Measurements from ENCODE around the gene SCAF1. TPM values are rescaled to one million over a fixed set of nuclear protein-coding genes. Genes with fewer than 3 reads are reported as not detected.

The SCAF1 gene
- total and polyA plus RNA-seq, 2 experiments from 2014 or later = 19.7 to 53.7 TPM

DNA sequence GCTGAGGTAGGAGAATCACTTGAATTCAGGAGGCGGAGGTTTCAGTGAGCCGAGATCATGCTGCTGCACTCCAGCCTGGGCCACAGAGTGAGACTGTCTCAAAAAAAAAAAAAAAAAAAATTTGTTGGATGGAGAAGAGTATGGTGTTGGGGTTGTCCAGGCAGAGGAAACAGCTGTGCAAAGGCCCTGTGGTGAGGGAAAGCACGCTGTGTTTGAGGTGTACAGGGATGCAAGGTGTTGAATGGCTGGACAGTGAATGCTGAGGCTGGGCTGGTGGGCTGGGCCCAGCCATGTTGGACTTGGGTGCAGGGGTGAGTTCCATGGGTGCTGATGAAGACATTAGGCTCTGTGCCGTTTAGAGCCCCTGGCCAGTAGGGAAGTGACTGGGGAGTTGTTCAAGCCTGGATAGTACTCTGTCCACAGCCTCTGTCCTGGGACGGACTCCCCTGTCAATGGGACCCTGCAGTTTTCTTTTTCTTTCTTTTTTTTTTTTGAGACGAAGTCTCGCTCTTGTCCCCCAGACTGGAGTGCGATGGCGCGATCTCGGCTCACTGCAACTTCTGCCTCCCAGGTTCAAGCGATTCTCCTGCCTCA, 32.4 kb upstream of the SCAF1 start:
- Mint-ChIP-seq H3K9me3 (no peaks in the 10 kb centered on the region), H3K27me3 (ENCODE audit: insufficient read depth, low read depth, poor library complexity) (peaks cover 14% of the 10 kb centered on the region), H3K36me3 (ENCODE audit: low read depth) (peaks cover 72% of the 10 kb centered on the region), H3K4me1 (no peaks in the 10 kb centered on the region), H3K4me3 (no peak overlapping the region), H3K27ac (no peak overlapping the region)
- TF ChIP-seq, protein P1, sequence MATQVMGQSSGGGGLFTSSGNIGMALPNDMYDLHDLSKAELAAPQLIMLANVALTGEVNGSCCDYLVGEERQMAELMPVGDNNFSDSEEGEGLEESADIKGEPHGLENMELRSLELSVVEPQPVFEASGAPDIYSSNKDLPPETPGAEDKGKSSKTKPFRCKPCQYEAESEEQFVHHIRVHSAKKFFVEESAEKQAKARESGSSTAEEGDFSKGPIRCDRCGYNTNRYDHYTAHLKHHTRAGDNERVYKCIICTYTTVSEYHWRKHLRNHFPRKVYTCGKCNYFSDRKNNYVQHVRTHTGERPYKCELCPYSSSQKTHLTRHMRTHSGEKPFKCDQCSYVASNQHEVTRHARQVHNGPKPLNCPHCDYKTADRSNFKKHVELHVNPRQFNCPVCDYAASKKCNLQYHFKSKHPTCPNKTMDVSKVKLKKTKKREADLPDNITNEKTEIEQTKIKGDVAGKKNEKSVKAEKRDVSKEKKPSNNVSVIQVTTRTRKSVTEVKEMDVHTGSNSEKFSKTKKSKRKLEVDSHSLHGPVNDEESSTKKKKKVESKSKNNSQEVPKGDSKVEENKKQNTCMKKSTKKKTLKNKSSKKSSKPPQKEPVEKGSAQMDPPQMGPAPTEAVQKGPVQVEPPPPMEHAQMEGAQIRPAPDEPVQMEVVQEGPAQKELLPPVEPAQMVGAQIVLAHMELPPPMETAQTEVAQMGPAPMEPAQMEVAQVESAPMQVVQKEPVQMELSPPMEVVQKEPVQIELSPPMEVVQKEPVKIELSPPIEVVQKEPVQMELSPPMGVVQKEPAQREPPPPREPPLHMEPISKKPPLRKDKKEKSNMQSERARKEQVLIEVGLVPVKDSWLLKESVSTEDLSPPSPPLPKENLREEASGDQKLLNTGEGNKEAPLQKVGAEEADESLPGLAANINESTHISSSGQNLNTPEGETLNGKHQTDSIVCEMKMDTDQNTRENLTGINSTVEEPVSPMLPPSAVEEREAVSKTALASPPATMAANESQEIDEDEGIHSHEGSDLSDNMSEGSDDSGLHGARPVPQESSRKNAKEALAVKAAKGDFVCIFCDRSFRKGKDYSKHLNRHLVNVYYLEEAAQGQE (IDR thresholded peaks at IDR 0.05; ENCODE audit: unreplicated experiment) = no peak
- TF ChIP-seq JUNB (IDR thresholded peaks at IDR 0.05; ENCODE audit: unreplicated experiment) (no peak), EZH2 (IDR thresholded peaks at IDR 0.05; ENCODE audit: low read depth, unreplicated experiment) (no peak)
- Histone ChIP-seq H3K4me1 (ENCODE audit: insufficient read depth) (no peaks in the 10 kb centered on the region; the same call in 1 of the 2 replicates), H3K9me2 (ENCODE audit: insufficient read depth) (no peaks in the 10 kb centered on the region), H3K36me3 (ENCODE audit: insufficient read depth) (peaks cover 13% of the 10 kb centered on the region), H4K20me1 (replicated peaks; ENCODE audit: insufficient read depth) (peaks cover 49% of the 10 kb centered on the region), H3K27ac (ENCODE audit: low read depth) (no peak overlapping the region), H3K4me3 (no peak overlapping the region), H3K27me3 (ENCODE audit: insufficient read depth) (no peaks in the 10 kb centered on the region), H2AFZ (no peak overlapping the region), H3K4me2 (no peak overlapping the region), H3K79me2 (replicated peaks; ENCODE audit: insufficient read depth) (peaks cover 91% of the 10 kb centered on the region), H3F3A (replicated peaks; ENCODE audit: low read depth) (peaks cover 20% of the 10 kb centered on the region; the same call in 1 of the 2 replicates)
- ATAC-seq (no peak), DNase-seq (ENCODE audit: low spot score) (no peak)

DNA sequence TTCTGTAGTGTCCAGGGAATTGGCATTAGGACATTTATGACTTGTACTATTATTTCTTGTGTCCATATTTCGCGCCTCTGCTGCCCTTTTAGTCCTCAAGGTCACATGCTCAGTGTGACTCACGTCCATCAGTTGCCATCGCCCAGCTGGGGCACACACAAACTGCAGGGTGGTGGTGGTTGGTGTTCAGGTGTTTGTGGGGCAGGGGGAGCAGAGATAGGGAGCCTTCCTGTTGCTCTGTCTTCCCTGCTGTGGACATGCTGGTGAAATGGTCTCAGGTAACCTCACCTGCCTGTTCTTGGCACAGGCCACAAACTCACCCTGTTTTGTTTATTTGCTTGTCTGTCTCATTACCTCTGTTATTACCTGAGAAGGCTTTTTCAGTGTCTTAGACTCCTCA, 28.6 kb upstream of the SCAF1 start:
- Histone ChIP-seq H3K4me1 (ENCODE audit: insufficient read depth) (no peaks in the 10 kb centered on the region; the same call in 1 of the 2 replicates), H3K79me2 (replicated peaks; ENCODE audit: insufficient read depth) (peaks cover 60% of the 10 kb centered on the region), H3K36me3 (ENCODE audit: insufficient read depth) (peaks cover 13% of the 10 kb centered on the region), H2AFZ (no peak overlapping the region), H3K9me2 (ENCODE audit: insufficient read depth) (no peaks in the 10 kb centered on the region), H4K20me1 (replicated peaks; ENCODE audit: insufficient read depth) (peaks cover 46% of the 10 kb centered on the region), H3K27me3 (ENCODE audit: insufficient read depth) (no peaks in the 10 kb centered on the region), H3F3A (replicated peaks; ENCODE audit: low read depth) (peaks cover 19% of the 10 kb centered on the region), H3K27ac (ENCODE audit: low read depth) (no peak overlapping the region), H3K4me2 (no peak overlapping the region), H3K4me3 (no peak overlapping the region)
- H3K4me3 Mint-ChIP-seq = no peak overlapping the region
- no peaks in the 10 kb centered on the region for H3K4me1 Mint-ChIP-seq
- no peak overlapping the region for H3K27ac Mint-ChIP-seq
- H3K9me3 Mint-ChIP-seq = no peaks in the 10 kb centered on the region
- no peak for TF ChIP-seq EZH2phosphoT487 (IDR thresholded peaks at IDR 0.05; ENCODE audit: unreplicated experiment)
- peaks cover 8% of the 10 kb centered on the region for H3K27me3 Mint-ChIP-seq (ENCODE audit: insufficient read depth, low read depth, poor library complexity)
- H3K36me3 Mint-ChIP-seq (ENCODE audit: low read depth) = peaks cover 77% of the 10 kb centered on the region
- DNase-seq (ENCODE audit: low spot score) = no peak
- no peak for ATAC-seq

DNA sequence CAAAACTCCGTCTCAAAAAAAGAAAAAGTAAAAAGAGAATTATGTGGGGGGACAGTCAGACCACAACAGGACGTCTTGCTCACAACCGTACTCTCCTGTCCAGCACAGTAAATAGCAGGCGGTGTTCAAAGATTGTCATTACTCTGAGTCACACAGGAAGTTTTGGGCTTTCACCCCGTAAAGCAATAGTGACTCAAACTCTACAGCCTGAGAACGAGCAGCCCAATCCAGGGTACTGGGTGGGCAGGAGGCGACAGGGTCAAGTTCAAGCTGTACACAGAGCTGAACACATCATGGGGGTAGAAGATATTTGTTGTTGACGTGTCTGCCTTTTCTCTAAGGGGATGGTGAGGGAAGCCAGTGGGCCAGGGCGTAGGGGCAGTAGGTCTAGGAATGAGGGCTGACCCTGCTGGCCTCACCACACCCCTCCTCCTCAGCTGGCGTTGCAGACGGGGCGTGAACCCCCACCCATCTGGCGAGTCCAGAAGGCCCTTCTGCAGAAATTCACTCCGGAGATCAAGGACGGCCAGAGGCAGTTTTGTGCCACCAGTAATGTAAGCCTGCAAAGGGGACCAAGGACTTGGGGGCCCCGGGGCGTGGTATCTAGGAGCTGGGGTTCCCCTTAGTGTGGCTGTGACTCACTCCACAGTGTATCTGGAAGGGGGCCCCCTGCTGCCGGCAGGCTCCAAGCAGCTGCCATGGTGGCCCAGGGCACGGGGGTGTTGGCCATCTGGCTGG, 27.7 kb upstream of the SCAF1 start:
- Histone ChIP-seq H3K27me3 (ENCODE audit: insufficient read depth) (no peaks in the 10 kb centered on the region), H3K27ac (ENCODE audit: low read depth) (no peak overlapping the region), H4K20me1 (replicated peaks; ENCODE audit: insufficient read depth) (peaks cover 46% of the 10 kb centered on the region), H3F3A (replicated peaks; ENCODE audit: low read depth) (peaks cover 16% of the 10 kb centered on the region), H3K79me2 (replicated peaks; ENCODE audit: insufficient read depth) (peaks cover 51% of the 10 kb centered on the region), H3K36me3 (ENCODE audit: insufficient read depth) (peaks cover 17% of the 10 kb centered on the region), H2AFZ (no peak overlapping the region), H3K4me1 (ENCODE audit: insufficient read depth) (no peaks in the 10 kb centered on the region; the same call in 1 of the 2 replicates), H3K4me2 (no peak overlapping the region), H3K9me2 (ENCODE audit: insufficient read depth) (no peaks in the 10 kb centered on the region), H3K4me3 (no peak overlapping the region)
- no peak for DNase-seq (ENCODE audit: low spot score)
- H3K4me1 Mint-ChIP-seq = no peaks in the 10 kb centered on the region
- peaks cover 77% of the 10 kb centered on the region for H3K36me3 Mint-ChIP-seq (ENCODE audit: low read depth)
- ATAC-seq = peak; percentile 20; the same call in 1 of the 3 replicates
- TF ChIP-seq, protein P2, sequence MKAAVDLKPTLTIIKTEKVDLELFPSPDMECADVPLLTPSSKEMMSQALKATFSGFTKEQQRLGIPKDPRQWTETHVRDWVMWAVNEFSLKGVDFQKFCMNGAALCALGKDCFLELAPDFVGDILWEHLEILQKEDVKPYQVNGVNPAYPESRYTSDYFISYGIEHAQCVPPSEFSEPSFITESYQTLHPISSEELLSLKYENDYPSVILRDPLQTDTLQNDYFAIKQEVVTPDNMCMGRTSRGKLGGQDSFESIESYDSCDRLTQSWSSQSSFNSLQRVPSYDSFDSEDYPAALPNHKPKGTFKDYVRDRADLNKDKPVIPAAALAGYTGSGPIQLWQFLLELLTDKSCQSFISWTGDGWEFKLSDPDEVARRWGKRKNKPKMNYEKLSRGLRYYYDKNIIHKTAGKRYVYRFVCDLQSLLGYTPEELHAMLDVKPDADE (IDR thresholded peaks at IDR 0.05) = no peak
- TF ChIP-seq EZH2phosphoT487 (IDR thresholded peaks at IDR 0.05; ENCODE audit: unreplicated experiment) (no peak), ZNF114 (CRISPR knock-in tag; IDR thresholded peaks at IDR 0.05) (no peak), ZNF331 (CRISPR knock-in tag; IDR thresholded peaks at IDR 0.05; ENCODE audit: low read depth) (no peak), JUNB (IDR thresholded peaks at IDR 0.05; ENCODE audit: unreplicated experiment) (no peak), POLR2AphosphoS5 (IDR thresholded peaks at IDR 0.05; ENCODE audit: low read depth) (no peak)
- TF ChIP-seq, protein P3, sequence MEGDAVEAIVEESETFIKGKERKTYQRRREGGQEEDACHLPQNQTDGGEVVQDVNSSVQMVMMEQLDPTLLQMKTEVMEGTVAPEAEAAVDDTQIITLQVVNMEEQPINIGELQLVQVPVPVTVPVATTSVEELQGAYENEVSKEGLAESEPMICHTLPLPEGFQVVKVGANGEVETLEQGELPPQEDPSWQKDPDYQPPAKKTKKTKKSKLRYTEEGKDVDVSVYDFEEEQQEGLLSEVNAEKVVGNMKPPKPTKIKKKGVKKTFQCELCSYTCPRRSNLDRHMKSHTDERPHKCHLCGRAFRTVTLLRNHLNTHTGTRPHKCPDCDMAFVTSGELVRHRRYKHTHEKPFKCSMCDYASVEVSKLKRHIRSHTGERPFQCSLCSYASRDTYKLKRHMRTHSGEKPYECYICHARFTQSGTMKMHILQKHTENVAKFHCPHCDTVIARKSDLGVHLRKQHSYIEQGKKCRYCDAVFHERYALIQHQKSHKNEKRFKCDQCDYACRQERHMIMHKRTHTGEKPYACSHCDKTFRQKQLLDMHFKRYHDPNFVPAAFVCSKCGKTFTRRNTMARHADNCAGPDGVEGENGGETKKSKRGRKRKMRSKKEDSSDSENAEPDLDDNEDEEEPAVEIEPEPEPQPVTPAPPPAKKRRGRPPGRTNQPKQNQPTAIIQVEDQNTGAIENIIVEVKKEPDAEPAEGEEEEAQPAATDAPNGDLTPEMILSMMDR (conservative IDR thresholded peaks at IDR 0.05; ENCODE audit: low read depth in 2 of 2) = peak in 1 of 2 experiments; percentile 16; a peak in 1 of 4 replicates
- H3K27me3 Mint-ChIP-seq (ENCODE audit: insufficient read depth, low read depth, poor library complexity) = peaks cover 8% of the 10 kb centered on the region
- H3K9me3 Mint-ChIP-seq = no peaks in the 10 kb centered on the region
- no peak overlapping the region; the same call in 1 of the 2 replicates for H3K27ac Mint-ChIP-seq
- no peak overlapping the region for H3K4me3 Mint-ChIP-seq

Data from GM23338 (cell line).